ENCODE measurements around the gene NES. TPM values are rescaled to one million over a fixed set of nuclear protein-coding genes. Genes with fewer than 3 reads are reported as not detected.

The NES gene
- total RNA-seq, 1 experiment from 2014 or later = 168 TPM

GRCh38 chr1:156656806-156657740 lies 20.1 kb downstream of the NES start:
- Histone ChIP-seq H2BK5ac (ENCODE audit: insufficient read length, low read length) (no peak overlapping the region), H3K4me1 (ENCODE audit: insufficient read depth, low read length) (peaks cover 6% of the 10 kb centered on the region; the same call in 1 of the 2 replicates), H4K8ac (replicated peaks; ENCODE audit: insufficient read length, low read depth, low read length) (no peak overlapping the region), H2AK5ac (ENCODE audit: insufficient read length, low read length) (no peak overlapping the region), H3K56ac (ENCODE audit: insufficient read length, low read depth, low read length) (no peak overlapping the region), H3K9ac (ENCODE audit: extremely low read depth, insufficient read length, low read length) (peak overlapping the region; percentile 2), H3K14ac (ENCODE audit: insufficient read depth, low read length) (no peak overlapping the region), H3K79me1 (ENCODE audit: insufficient read depth, low read depth, low read length, poor library complexity, severe bottlenecking) (no peaks in the 10 kb centered on the region), H2BK20ac (ENCODE audit: low read depth, low read length, poor library complexity, severe bottlenecking) (no peak overlapping the region), H3K9me3 (ENCODE audit: control insufficient read depth, low read depth, low read length) (no peaks in the 10 kb centered on the region), H3K18ac (ENCODE audit: insufficient read length, low read depth, low read length) (no peak overlapping the region), H2BK120ac (ENCODE audit: low read depth, low read length, poor library complexity, severe bottlenecking) (no peak overlapping the region), H4K91ac (ENCODE audit: insufficient read length, low read depth, low read length) (no peak overlapping the region), H3K4ac (ENCODE audit: low read depth, low read length) (no peak overlapping the region), H2AFZ (ENCODE audit: low read length) (no peak overlapping the region), H3K4me2 (ENCODE audit: insufficient read depth, insufficient read length, low read length) (peak overlapping the region; percentile 85), H3K27me3 (ENCODE audit: insufficient read depth, low read length) (no peaks in the 10 kb centered on the region; the same call in 1 of the 2 replicates), H4K20me1 (ENCODE audit: control insufficient read depth, insufficient read depth, insufficient read length) (no peaks in the 10 kb centered on the region), H3K79me2 (ENCODE audit: insufficient read depth, low read length) (no peaks in the 10 kb centered on the region), H4K5ac (ENCODE audit: insufficient read length, low read depth, low read length) (no peak overlapping the region), H2BK15ac (ENCODE audit: low read depth, low read length) (no peak overlapping the region), H3T11ph (ENCODE audit: low read length) (no peak overlapping the region), H3K27ac (ENCODE audit: insufficient read length, low read depth, low read length) (no peak overlapping the region), H3K23me2 (ENCODE audit: insufficient read length, low read depth, low read length, poor library complexity, severe bottlenecking) (peaks cover 10% of the 10 kb centered on the region), H3K23ac (ENCODE audit: insufficient read length, low read depth, low read length) (no peak overlapping the region), H2BK12ac (ENCODE audit: insufficient read length, low read depth, low read length) (no peak overlapping the region)
- TF ChIP-seq CTCF (conservative IDR thresholded peaks at IDR 0.05) = peak; percentile 99
- no CpG with 5 or more reads among the region's 54 CpGs for WGBS (ENCODE audit: extremely low coverage, insufficient read length, low lambda C conversion rate)
- Mint-ChIP-seq H3K4me3 (peak overlapping the region; percentile 54 to 74), H3K36me3 (ENCODE audit: insufficient read depth in 1 of 3, low read depth in 3 of 3) (no peaks in the 10 kb centered on the region), H3K9me3 (no peaks in the 10 kb centered on the region), H3K27me3 (ENCODE audit: low read depth) (peaks cover 75% of the 10 kb centered on the region), H3K4me1 (peaks cover 59 to 61% of the 10 kb centered on the region in 2 experiments), H3K27ac (no peak overlapping the region)
- peak; percentile 84 for DNase-seq

Measured in H9 (cell line).